EL (cell line): ENCODE results near the gene SHKBP1.

Source experiments
- DNase-seq: peaks from one replicate; pipeline ENCODE4 v3.0.0-alpha.2; 2016

SHKBP1 gene

DNA sequence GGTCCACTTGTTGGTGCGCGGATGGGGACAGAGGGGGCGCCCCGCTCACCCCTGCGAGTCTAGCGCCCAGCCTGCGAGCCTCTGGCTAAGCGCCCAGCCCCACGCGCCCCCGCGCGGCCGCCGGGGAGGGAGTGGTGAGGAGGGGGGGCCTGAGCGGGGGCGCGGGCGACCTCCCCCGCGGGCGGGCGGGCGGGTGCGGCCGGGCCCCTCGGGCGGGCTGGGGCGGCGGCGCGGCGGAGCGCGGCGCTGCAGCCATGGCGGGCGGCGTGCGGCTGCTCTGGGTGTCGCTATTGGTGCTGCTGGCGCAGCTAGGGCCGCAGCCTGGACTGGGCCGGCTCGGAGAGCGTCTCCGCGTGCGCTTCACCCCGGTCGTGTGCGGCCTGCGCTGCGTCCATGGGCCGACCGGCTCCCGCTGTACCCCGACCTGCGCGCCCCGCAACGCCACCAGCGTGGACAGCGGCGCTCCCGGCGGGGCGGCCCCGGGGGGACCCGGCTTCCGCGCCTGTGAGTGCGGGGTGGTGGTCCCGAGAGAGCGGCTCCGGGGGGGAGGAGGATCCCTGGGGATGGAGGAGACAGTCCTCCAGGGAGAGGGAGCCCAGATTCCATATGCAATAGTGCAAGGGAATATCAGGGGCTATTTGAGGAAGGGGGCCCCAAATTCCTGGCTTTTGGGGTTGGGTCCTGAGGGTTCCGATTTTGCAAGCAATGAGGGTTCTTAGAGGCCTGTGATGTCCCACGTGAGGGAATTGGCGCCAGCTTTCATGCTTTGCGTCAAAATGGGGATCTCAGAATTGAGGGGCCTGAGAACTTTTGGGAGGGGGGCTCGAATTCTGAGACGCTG lies 24.7 kb downstream of the SHKBP1 start, which contains the start of gene LTBP4:
TSS of gene LTBP4 (plus strand) at position 236 of the 841 bp plus-strand sequence. CDS start at position 255, 19 bp downstream.
- DNase-seq: peak; percentile 54

DNA sequence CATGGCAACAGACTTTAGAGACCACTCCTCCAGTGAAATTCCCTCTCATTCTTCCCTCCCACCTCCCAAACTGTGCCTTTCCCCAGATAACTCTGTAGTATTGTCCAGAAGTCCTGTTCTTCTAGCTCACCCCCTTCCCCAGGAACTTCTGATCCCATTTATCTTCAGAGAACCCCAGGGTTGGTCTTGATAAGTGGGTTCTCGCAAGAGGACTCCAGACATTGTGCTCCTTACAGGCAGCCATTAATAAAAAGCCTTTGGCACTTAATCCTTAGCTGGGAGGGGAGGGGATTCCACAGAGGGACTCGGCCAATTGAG lies 26.4 kb downstream of the SHKBP1 start:
- DNase-seq: no peak

DNA sequence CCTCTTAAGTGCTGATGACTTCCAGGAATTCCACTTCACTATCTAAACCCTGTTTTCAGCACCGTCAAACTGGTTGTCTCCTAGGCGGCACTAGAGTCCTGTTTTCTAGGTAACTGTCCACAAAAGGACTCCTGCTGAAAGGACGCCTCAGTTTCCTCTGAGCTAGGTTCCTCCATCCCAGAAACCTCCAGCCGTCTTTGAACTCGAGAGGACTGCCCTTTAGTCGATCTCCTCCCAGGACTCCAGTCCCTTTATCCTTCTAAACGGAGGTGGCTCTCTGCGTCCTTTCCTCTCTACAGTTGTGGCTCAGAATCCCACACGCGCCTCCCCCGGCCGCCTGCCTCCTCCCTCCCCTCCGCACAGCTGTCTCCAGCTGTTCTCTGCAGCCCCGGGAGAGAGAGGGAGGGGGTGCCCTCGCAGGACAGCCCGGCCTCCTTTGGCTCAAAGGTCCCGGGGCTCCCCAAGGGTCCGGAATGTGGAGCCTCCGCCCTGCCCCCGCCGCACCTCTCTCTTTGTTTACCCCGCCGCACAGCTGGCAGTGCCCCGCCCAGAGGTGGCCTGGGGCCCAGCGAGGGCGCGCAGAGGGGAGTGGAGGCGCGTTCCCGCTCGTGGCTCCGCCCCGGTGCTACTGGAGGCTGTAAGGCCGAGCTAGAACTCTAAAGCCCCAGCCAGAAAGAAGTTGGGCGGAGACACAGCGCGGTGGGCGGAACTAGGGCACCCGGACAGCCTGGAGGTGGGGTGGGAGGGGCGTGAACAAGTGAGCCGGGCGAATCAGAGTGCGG lies 26.9 kb downstream of the SHKBP1 start:
- DNase-seq: peak; percentile 93

DNA sequence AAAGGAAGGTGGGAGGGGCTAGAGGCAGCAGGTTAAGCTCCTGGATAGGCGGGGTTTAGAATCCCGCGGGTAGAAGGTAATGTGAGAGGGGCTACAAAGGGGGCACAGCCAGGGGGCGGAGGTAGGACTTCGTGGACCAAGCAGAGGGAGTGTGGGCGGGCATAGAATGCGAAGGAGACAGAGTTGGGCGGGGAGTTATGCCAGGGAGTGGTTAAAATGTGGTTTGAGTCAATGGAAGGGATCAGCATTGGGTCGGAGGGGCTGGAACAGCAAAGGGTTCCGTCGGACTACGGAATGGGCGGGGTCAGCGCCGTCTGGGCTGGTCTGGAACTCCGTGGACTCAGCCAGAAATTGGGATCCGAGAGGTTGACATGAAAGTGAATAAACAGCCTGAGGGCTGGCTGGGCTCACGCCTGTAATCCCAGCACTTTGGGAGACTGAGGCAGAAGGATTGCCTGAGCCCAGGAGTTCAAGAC lies 27.5 kb downstream of the SHKBP1 start:
- no peak for DNase-seq

DNA sequence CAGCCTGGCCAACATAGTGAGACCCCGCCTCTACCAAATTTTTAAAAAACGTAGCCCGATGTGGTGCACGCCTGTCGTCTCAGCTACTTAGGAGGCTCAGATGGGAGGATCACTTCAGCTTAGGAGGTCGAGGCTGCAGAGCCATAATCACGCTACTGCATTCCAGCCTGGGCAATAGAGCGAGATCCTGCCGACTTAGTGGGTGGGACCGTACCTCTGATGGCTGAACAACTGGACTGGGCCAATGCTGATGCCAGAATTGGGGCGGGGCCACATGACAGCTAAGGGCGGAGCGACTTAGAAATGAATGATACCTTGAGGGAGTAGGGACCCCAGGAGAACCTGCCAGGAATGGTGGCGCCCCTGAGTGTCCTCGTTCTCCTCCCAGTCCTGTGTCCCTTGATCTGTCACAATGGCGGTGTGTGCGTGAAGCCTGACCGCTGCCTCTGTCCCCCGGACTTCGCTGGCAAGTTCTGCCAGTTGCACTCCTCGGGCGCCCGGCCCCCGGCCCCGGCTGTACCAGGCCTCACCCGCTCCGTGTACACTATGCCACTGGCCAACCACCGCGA lies 28.1 kb downstream of the SHKBP1 start:
- no peak for DNase-seq

DNA sequence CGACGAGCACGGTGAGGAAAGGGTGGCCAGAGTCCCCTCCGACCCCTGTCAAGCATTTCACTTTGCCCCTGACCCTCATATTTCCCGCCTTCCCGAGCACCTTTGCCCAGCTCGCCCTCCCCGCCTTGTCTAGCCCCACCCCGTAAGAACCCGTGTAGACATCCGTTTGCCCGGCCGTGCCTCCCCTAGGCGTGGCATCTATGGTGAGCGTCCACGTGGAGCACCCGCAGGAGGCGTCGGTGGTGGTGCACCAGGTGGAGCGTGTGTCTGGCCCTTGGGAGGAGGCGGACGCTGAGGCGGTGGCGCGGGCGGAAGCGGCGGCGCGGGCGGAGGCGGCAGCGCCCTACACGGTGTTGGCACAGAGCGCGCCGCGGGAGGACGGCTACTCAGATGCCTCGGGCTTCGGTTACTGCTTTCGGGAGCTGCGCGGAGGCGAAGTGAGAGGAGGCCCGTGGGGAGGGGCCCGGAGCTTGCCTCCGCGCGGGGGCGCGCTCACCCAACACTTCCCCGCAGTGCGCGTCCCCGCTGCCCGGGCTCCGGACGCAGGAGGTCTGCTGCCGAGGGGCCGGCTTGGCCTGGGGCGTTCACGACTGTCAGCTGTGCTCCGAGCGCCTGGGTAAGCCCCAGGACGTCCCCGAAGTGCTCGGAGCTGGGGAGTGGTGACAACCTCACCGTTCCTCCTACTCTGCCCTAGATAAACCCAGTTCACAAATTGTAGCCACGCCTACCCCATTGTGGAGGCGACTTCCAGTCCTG lies 28.7 kb downstream of the SHKBP1 start:
- DNase-seq: peak; percentile 70

DNA sequence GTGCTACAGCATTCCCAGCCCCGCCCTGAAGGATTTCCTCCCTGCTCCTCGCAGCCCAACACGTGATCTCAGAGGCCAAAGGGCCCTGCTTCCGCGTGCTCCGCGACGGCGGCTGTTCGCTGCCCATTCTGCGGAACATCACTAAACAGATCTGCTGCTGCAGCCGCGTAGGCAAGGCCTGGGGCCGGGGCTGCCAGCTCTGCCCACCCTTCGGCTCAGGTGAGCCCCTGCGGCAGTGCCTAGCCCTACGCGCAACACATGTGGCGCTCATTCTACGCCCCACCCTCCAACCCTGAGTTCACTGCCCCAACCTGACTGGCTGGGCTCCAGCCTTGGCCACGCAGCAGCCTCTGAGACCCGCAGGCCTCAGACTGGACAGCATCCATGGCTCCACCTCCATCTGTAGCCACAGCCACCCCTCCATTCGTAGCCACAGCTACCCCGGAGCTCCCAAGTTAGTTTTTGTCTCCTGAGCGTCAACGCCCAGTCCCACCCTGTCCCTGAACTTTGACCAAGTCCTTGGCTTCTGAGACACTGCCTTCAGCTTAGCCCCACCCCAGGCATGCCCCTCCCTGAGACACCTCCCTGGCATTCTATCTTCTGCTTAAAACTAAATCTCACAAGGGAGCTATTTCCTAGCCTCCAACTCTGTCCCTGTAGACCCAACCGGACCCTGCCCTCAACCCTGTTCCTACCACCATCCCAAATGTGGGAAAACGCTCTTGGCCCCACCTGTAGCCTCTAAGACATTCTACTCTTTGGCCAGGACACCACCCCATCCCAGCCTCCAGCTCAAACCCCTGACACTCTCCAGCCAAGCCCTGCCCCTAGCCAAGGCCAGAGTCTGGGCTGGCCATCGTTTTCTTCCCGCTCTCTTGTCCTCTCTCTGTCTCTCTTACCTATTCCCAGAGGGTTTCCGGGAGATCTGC lies 30.9 kb downstream of the SHKBP1 start:
- DNase-seq: no peak

DNA sequence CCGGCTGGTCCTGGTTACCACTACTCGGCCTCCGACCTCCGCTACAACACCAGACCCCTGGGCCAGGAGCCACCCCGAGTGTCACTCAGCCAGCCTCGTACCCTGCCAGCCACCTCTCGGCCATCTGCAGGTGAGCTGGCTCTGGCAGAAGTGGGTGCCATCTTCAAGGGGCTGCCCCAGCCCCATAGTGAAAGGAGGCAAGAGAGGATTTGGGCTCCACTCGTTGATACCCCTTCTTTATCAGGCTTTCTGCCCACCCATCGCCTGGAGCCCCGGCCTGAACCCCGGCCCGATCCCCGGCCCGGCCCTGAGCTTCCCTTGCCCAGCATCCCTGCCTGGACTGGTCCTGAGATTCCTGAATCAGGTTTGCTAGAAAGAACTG lies 31.6 kb downstream of the SHKBP1 start:
- DNase-seq: no peak

DNA sequence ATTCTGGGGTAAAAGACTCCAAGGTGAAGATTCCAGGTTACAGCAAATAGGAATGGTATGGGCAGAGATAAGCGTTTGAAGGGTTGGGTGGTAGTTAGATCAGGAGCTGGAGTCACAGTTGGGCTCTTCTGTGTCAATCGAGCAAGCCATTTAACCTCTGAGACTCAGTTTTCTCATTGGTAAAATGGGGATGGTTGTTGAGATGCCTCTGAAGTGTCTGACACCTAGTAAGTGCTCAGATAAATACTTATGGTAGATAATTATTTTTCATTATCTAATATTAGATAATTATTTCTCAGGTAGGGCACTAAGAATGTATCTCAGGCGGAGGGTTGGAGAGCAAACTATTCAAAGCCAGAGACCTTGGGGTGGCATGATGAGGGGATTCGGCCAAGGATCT lies 32.3 kb downstream of the SHKBP1 start:
- DNase-seq: no peak

DNA sequence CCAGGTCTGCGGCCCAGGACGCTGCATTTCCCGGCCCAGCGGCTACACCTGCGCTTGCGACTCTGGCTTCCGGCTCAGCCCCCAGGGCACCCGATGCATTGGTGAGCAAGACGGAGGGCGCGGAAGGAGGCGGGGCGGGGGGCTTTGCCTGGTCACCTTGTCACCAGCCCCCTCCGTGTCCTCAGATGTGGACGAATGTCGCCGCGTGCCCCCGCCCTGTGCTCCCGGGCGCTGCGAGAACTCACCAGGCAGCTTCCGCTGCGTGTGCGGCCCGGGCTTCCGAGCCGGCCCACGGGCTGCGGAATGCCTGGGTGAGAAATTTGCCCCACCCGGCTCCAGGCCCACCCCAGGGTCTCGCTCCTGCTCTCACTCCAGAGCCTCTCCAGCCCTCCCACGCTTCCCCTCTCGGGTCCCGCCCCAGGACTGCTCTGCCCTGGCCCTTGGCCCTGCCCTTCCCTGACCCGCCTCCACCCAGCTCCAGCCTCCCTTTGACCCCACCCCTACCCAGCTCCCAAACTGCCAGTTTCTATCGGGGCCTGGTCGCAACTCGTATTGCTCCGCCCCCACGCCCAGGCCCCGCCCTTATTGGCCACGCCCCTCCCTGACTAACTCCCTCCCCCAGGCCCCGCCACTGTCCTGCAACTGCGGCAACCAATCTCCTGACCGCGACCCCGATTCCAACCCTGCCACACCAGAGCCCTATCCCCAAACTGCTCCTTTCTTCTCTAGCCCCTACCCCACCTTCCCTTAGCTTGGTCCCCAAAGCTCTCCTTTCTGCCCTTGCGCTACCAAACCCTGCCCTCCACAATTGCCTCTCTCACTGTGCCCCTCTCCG lies 33.1 kb downstream of the SHKBP1 start:
- peak; percentile 74 for DNase-seq

DNA sequence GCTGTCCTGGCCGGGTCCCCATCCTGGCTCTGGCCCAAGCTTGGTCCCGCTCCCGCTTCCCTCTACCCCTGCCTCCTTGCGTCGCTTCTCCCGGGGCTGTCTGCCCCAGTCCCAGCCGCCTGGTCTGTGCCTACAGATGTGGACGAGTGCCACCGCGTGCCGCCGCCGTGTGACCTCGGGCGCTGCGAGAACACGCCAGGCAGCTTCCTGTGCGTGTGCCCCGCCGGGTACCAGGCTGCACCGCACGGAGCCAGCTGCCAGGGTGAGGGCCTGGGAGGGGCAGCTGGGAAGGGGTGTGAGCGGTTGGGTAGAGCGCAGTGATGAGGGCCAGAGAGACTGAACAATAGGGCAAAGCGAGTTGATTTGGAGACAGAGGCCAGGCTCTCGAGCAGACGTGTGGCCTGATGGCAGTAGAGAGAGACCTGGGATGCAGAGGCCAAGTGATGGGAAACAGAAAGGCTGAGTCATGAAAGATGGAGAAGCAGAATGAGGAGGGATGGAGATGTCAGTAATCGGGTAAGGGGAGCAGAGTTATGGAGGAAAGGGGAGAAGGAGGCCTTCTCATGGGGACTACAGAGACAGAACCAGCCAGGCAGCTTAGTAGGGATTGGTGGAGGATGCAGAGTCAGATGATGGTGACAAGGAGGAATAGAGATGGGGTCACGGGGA lies 33.9 kb downstream of the SHKBP1 start:
- DNase-seq: no peak

DNA sequence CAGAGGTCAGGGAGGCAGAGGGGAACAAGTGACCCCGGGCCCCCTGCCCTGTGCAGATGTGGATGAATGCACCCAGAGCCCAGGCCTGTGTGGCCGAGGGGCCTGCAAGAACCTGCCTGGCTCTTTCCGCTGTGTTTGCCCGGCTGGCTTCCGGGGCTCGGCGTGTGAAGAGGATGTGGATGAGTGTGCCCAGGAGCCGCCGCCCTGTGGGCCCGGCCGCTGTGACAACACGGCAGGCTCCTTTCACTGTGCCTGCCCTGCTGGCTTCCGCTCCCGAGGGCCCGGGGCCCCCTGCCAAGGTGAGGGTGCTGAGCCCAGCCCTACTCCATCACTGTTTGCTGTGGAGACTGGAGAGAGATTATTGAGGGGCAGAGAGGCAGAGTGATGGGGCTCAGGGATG lies 34.4 kb downstream of the SHKBP1 start:
- DNase-seq: no peak

DNA sequence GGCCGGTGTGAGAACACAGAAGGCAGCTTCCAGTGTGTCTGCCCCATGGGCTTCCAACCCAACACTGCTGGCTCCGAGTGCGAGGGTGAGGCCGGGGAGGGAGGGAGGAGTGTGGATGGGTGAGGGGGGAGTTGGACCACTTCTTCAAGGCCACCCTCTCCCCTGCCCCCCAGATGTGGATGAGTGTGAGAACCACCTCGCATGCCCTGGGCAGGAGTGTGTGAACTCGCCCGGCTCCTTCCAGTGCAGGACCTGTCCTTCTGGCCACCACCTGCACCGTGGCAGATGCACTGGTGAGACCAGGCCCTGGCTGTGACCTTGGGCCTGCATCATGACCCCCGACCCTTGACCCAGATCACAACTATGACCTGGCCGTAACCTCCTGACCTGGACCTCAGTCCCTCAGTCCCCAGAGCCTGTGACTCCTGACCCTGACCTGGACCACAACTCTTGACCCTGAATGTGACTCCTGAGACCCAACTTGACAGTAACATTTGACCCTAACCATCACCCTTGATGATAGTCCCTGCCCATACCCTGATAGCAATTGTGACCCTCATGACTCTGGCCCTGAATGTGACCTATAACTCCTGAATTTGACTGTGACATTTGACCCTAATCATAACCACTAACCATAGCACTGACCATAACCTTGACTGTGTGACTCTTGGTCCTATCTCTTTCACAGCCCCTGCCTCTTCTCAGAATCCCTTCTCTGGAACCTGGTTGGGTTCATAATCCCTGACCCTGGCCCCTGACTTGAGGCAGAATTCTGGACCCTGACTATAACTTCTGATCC lies 35.4 kb downstream of the SHKBP1 start:
- DNase-seq: no peak

DNA sequence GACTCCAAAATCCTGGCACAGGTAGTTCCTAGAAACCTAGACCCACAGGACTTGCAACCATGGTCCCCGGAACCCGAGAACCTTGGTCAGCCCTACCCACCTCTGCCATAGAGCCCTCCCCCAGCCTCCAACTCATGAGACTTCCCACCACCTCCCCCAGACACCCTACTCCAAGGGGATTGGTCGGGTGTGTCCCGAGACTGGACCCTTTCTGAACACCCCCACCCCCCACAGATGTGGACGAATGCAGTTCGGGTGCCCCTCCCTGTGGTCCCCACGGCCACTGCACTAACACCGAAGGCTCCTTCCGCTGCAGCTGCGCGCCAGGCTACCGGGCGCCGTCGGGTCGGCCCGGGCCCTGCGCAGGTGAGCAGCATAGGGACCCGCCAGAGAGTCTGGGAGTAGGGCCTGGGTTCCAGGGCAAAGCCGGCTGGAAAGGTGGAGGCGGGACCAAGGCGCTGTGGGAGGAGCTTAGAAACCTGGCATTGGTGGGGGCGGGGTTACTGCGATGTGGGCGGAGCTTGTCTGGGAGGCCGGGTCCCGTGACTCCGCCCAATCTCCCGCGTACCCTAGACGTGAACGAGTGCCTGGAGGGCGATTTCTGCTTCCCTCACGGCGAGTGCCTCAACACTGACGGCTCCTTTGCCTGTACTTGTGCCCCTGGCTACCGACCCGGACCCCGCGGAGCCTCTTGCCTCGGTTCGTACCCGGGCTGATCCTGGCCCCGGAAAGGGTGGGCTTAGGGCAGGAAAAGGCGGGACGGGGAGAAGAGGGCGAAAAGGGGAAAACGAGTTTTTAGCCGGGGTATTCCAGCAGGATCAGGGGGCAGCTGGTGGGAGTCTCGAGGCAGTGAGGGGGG lies 36.4 kb downstream of the SHKBP1 start:
- DNase-seq: peak; percentile 39

DNA sequence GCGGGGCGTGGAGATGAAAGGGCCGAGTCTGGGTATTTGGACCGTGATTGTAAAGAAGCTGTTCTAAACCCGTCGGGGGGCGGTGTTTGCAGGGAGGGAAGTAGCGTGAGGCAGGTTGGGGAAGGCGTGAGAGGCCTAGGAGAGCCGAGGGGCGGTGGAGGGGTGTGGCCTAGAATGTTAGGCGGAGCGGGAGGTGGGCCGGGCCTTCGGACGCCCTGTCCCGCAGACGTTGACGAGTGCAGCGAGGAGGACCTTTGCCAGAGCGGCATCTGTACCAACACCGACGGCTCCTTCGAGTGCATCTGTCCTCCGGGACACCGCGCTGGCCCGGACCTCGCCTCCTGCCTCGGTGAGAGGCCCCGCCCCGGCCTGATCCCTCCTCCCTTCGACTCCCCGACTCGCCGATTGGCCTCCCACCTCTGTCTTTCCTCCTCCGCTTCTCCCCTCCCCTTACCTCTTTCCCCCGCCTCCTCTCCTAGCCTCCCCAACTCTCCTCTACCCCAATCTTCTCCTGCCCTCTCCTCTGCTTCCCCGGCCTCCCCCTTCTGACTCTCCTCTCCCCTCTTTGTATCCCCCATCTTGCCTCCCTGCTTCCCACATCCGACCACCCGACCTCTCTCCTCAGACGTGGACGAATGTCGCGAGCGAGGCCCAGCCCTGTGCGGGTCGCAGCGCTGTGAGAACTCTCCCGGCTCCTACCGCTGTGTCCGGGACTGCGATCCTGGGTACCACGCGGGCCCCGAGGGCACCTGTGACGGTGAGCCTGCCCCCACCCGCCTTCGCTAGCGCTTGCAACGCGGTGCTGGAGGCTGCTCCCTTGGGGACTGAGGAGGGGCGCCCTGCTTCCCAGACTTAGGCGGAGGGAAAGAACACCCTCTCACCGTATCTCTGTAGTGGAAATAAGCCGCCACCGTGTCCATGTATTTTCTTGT lies 37.3 kb downstream of the SHKBP1 start:
- peak; percentile 87 for DNase-seq

DNA sequence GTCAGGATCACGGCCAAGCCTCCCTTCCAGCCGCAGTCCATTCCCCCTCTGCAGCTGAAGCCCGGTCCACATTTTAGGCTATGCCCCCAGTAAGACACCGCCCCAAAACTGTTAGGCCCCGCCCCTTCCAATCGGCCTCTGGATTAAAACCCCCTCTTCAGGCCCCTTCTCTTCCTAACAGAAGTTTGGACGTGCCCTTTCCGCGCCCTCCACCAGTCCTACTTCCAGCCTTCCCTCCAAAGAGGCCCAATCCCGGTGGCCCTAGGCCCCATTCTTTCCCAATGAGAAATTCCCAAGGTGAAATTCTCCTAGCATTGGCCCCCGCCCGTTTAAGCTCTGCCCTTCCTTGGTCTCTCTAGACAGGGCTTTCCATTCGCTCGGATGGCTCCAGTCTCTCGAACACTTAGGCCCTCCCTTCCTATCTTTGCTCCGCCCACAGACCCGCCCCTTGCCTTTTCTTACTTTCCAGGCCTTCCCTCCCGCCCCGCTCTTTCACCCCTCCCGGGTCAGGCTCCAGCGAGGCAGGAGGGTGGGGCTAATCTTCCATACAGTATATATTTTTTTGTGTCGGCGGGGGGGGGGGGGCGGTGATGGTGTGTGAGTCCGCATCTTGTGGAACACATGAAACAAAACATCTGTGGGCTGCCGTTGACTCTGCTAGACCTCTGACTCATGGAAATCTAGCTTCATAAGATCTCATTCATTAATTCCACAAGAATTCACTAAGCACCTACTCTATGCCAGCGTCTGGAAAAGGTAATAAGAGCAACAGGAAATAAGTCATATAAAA lies 38.1 kb downstream of the SHKBP1 start:
- peak; percentile 97 for DNase-seq
